ENCODE measurements around the gene POLR3B. TPM values are rescaled to one million over a fixed set of nuclear protein-coding genes. Genes with fewer than 3 reads are reported as not detected.

Gene POLR3B
- total and polyA plus RNA-seq, 10 of the 15 experiments (the other 5 are each of a cell fraction or from before 2014, with no cell fraction given), result 2.3 to 10.5 (median 8.0) TPM

DNA sequence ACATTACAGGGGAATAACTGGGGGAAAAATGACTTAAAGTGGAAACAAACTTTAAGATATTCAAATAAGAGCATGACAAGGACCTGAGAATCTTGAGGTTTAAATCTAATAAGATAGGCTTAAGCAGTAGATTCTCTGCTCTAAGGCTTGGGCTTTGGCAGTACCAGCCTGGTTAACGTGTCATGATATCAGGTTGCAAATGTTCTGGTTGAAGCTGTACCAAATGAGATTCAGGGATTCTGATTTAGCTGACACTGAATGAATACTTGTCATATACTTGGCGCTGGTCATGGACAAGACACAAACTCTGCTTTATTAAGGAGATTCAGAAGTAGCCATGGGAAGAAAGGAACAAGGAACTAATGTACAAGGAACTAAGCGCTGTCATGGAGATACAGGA, 48.9 kb upstream of the POLR3B start:
- POLR2A ChIA-PET, result no interaction called here
- H3K9ac ChIP-seq (ENCODE audit: control insufficient read depth, insufficient read depth, low read length), result no peak overlapping the region
- FAIRE-seq (no peak), DNase-seq (ENCODE audit: low read depth, low spot score) (no peak), ATAC-seq (no peak)
- RAD21 ChIA-PET (ENCODE audit: unreplicated experiment), result no interaction called here
- H3K27ac ChIP-seq (ENCODE audit: control insufficient read depth, insufficient read depth), result no peak overlapping the region
- H4K20me1 ChIP-seq (ENCODE audit: control insufficient read depth, insufficient read depth), result no peaks in the 10 kb centered on the region
- no peaks in the 10 kb centered on the region for H3K9me3 ChIP-seq (replicated peaks; ENCODE audit: control insufficient read depth, insufficient read depth, low read length)
- H3K4me1 ChIP-seq (ENCODE audit: control insufficient read depth, insufficient read depth, low read length), result 0 out of 2 replicates have a peak, but pooled peaks cover 6% of the 10 kb centered on the region
- H3K4me2 ChIP-seq (ENCODE audit: control insufficient read depth, insufficient read depth), result no peak overlapping the region
- H2AFZ ChIP-seq (ENCODE audit: control insufficient read depth, low read depth, low read length), result no peak overlapping the region
- no peaks in the 10 kb centered on the region for H3K27me3 ChIP-seq (replicated peaks in 1 of 2; ENCODE audit: control insufficient read depth in 2 of 2, insufficient read depth in 2 of 2, low read length in 1 of 2)
- WGBS (ENCODE audit: insufficient coverage, insufficient replicate concordance, low lambda C conversion rate, missing lambda C conversion rate), result 78% methylated on average over 3 of the region's 3 CpGs
- CTCF ChIA-PET, result no interaction called here
- in situ Hi-C loops (cut with MboI) (no loop called here), intact Hi-C loops (cut with micrococcal nuclease; ENCODE audit: unreplicated experiment) (no loop called here)
- H3K4me3 ChIP-seq, result no peak overlapping the region
- no peaks in the 10 kb centered on the region for H3K79me2 ChIP-seq (ENCODE audit: control insufficient read depth, insufficient read depth, low read length)
- no peaks in the 10 kb centered on the region for H3K36me3 ChIP-seq (ENCODE audit: control insufficient read depth in 2 of 2, insufficient read depth in 2 of 2, low read length in 1 of 2)
- SMC1A ChIA-PET (ENCODE audit: uncharacterized antibody, unreplicated experiment), result interaction anchor here (1.0 to 1.7 kb wide), 2 partner anchors 9 to 82 kb away, joined by 5 read pairs; no protein-coding TSS in a partner anchor
- TF ChIP-seq SMARCA5 (IDR thresholded peaks at IDR 0.05) (no peak), RBBP5 (conservative IDR thresholded peaks at IDR 0.05) (no peak), NR2F1 (conservative IDR thresholded peaks at IDR 0.05) (no peak), MEF2A (IDR thresholded peaks at IDR 0.05; ENCODE audit: insufficient read depth, low read depth, low read length) (no peak), MTA2 (IDR thresholded peaks at IDR 0.05; ENCODE audit: low read depth) (no peak)
- no TSS peak for BruUV-seq (replicated peaks)

GRCh38 chr12:106309671-106310505, 47.7 kb upstream of the POLR3B start:
- Histone ChIP-seq H4K20me1 (ENCODE audit: control insufficient read depth, insufficient read depth) (no peaks in the 10 kb centered on the region), H3K9ac (ENCODE audit: control insufficient read depth, insufficient read depth, low read length) (no peak overlapping the region), H3K4me1 (ENCODE audit: control insufficient read depth, insufficient read depth, low read length) (0 out of 2 replicates have a peak, but pooled peaks cover 3% of the 10 kb centered on the region), H3K27ac (ENCODE audit: control insufficient read depth, insufficient read depth) (no peak overlapping the region), H3K36me3 (ENCODE audit: control insufficient read depth in 2 of 2, insufficient read depth in 2 of 2, low read length in 1 of 2) (no peaks in the 10 kb centered on the region), H2AFZ (ENCODE audit: control insufficient read depth, low read depth, low read length) (no peak overlapping the region), H3K9me3 (replicated peaks; ENCODE audit: control insufficient read depth, insufficient read depth, low read length) (no peaks in the 10 kb centered on the region), H3K4me3 (no peak overlapping the region), H3K4me2 (ENCODE audit: control insufficient read depth, insufficient read depth) (no peak overlapping the region), H3K27me3 (replicated peaks in 1 of 2; ENCODE audit: control insufficient read depth in 2 of 2, insufficient read depth in 2 of 2, low read length in 1 of 2) (no peaks in the 10 kb centered on the region), H3K79me2 (ENCODE audit: control insufficient read depth, insufficient read depth, low read length) (no peaks in the 10 kb centered on the region)
- 61% methylated on average over 7 of the region's 7 CpGs for whole genome bisulfite sequencing (ENCODE audit: insufficient coverage, insufficient replicate concordance, low lambda C conversion rate, missing lambda C conversion rate)
- ChIA-PET SMC1A (ENCODE audit: uncharacterized antibody, unreplicated experiment) (no interaction called here), CTCF (interaction anchor here (0.9 to 1.0 kb wide), 2 partner anchors 14 to 83 kb away, joined by 3 to 4 read pairs; no protein-coding TSS in a partner anchor), RAD21 (ENCODE audit: unreplicated experiment) (no interaction called here), POLR2A (no interaction called here)
- ATAC-seq (no peak), DNase-seq (ENCODE audit: low read depth, low spot score) (no peak), FAIRE-seq (no peak)
- in situ Hi-C loops (cut with MboI), result no loop called here
- TF ChIP-seq HDAC6 (IDR thresholded peaks at IDR 0.05; ENCODE audit: unreplicated experiment), result no peak
- TF ChIP-seq CBFB (IDR thresholded peaks at IDR 0.05; ENCODE audit: low read depth), result no peak
- no peak for TF ChIP-seq NR2C1 (IDR thresholded peaks at IDR 0.05)
- no TSS peak for BruUV-seq (replicated peaks)
- intact Hi-C loops (cut with micrococcal nuclease; ENCODE audit: unreplicated experiment), result no loop called here

Measured in GM12878 (cell line).